Right renal pelvis (tissue), 4 donors: ENCODE measurements around the gene PTGES3. TPM values are rescaled to one million over a fixed set of nuclear protein-coding genes. Genes with fewer than 3 reads are reported as not detected.
"Not testable (repeated sequence)": the region's sequence is repeated elsewhere in the genome, so short reads cannot be mapped to it uniquely, and the experiment has no call there.

Experiments used
- DNase-seq, 4 donors: peaks; one replicate each; pipeline ENCODE4 v3.0.0-alpha.2; 2013; ENCODE audit warnings: low read depth in 4 of 4, low spot score in 3 of 4, missing footprints in 1 of 4
- polyA plus RNA-seq, 4 donors: library from polyadenylated mRNA; unstranded; fragments of 120-200 nt; gene quantifications; one replicate each; pipeline ENCODE4 v1.2.1, GENCODE V29; 2013; ENCODE audit not compliant: insufficient read length in 4 of 4

PTGES3 gene
- polyA plus RNA-seq, 4 donors: 325 to 383 (median 364) TPM

- DNase-seq: no peak
These were observed 29.2 kb downstream of the PTGES3 start for GRCh38 chr12:56658921-56659320.

GRCh38 chr12:56657416-56658379 lies 30.4 kb downstream of the PTGES3 start:
- no peak for DNase-seq

DNA sequence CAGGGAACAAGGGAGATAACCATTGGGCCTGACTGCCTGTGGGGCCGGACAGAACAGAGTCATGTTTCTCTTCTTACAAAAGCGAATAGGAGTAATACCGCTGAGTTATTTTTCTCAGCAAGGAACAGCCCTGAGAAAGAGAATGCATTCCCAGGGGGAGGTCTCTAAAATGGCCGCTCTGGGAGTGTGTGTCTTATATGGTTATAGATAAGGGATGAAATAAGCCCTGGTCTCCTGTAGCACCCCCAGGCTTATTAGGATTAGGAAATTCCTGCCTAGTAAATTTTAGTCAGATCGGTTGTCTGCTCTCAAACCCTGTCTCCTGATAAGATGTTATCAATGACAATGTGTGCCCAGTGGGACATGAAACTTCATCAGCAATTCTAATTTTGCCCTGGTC lies 34.3 kb downstream of the PTGES3 start:
- DNase-seq: not testable (repeated sequence)

GRCh38 chr12:56648023-56648422 lies 40.1 kb downstream of the PTGES3 start:
- not testable (repeated sequence) for DNase-seq

DNA sequence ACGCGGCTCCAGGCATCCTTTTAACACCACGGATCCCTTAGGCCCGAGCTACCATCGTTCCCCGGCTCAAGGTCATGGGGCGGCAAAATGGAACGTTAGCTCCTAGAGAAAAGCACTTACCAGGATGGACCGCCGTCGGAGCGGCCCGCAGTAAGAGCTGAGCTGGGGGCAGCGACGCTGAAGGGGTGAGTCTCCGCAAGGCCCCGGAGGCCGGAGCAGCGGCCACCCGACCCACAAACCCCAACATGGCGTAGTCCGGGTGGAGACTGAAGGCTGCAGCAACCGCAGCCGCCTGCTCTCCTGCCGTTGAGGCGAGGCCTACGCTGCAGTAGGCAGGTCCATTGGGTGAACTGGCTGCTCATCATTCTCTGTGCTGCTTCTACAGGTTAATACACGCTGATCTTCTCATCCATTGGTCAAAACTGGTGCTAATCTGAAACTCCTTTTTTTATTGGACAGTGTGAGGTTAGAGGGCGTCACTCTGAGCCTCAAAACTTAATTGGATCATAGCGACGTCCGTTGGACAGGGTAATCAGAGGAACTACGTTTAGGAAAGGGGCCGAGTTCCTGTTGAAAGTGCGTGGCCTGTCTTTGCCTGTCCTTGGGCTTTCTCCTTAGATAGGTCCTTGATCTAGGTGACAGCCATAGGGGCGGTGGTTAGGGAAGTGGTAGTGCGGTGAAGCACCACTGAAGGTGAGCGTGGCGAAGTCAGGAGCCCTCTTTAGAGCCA lies 42.2 kb downstream of the PTGES3 start, which contains the start of gene ATP5F1B:
Gene ATP5F1B, minus strand, starts transcription at position 268 of the 730 bp plus-strand sequence. Its CDS starts 21 bp downstream, at position 247.
- peak; percentile 94 to 100 (median 99) for DNase-seq

GRCh38 chr12:56645201-56645716 lies 42.8 kb downstream of the PTGES3 start:
- DNase-seq: no peak

DNA sequence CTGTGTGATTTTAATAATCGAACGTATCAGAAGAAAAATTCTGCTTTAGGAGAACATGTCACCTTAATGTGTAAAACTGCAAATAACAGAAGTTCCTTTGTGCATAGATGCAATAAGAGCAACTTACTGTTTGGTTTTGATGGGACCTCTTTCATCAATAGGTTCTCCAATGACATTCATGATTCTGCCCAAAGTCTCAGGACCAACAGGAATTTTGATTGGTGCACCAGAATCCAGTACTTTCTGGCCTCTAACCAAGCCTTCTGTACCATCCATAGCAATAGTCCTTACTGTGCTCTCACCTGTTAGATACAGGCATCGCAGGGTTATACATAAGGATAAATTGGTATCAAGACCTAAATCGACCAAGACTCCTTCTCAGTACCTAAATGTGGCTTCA lies 43.4 kb downstream of the PTGES3 start:
- no peak for DNase-seq

GRCh38 chr12:56641219-56641618 lies 46.9 kb downstream of the PTGES3 start:
- DNase-seq: no peak

DNA sequence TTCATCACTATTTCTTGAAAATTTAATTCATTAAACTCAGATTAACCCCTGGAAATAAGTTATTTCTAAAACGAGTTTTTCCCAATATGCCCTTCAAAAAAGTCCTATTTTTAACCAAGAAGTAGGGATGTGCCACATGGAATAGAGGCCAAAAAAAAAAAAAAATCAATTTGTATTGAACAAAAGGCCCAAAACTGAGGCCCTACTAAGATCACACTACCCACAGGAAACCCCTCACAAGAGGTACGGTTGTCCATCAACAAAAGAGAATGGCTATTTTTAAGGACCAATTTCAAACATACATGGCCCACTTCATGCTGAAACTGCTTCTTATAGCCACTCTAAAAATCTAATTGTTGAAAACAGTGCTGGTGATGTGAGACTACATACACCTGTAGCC lies 50.5 kb downstream of the PTGES3 start:
- DNase-seq: no peak

DNA sequence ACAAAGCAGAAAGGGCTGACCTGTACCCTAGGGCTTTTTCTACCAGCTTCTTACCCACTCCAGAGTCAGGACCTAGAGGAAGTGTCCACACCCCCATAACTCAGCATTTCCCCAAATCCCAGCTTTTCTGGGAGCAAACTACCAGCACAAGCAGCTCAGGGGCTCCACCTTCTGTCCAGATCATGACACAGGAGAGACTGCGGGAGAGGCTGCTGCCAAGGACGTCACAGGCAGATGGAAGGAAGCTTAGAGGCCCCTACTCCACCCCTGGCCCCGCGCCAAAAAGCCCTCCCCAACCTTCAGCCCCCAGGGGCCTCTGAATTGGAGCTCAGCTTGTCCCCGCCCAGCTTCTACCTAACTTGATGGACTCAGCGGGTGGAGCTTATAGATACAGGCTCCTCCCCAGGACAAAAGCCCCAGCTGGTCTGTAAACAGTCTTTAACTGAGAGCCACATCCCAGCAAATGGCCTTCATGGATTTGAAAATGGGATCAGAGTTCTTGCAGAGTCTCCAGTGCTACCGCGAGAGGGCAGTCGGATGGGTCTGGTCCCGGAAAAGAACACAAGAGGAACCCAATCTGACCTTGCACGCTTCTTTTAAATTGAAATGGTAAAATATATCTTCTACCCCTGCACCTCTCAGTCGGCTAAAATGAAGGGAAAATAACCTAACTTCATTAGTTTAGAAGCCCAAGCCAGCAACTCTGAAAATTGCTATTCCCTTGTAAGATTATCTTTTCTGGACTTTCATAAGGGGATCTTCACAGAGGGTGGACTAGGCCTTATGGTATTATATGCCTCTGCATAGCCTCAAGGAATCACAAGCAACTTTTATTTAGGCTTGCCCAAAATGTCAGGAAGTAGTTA lies 51.2 kb downstream of the PTGES3 start:
- DNase-seq: peak; percentile 95 to 99 (median 98)

DNA sequence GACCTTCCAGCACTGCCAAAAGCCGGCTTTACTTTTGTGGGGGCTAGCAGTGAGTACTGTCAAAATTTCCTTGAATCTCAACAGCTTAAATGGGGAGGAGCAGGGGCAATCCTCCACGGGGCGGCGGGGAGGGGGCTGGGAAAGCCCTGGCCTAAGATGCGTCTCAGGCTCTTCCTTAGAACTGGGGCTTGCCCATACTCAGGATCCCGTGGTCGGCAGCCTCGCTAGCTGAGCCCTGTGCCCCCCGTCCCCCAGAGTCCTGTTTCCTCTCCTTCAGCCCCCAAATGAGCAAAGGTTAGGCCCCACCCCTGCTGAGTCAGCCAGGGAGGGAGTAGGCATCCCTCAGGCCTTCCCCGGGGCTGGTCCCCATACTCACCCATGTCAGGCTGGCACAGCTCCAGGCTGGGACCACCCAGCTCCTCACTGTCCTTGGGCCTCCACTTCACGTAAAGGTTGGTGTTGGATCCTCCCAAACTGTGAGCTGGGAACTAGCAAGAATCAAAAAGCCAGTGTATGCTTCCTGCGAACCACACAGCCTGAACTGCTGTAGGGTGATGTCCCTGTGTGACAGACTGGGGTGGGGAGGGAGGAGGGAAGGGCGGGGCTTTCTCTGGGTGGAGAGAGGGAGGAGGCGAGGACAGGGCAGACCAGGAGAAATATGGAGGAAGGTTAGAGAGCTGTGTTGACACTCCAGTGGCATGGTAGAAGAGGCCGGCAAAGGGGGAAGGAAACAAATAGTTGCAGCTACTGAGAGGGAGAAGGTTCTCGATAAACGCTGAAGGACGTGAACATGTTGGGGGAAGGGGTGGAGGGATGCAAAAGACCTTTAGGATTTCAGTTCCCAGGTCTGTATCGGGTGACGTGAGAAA lies 52.0 kb downstream of the PTGES3 start:
- DNase-seq: peak in 2 of 4 donors; percentile 67 to 80

DNA sequence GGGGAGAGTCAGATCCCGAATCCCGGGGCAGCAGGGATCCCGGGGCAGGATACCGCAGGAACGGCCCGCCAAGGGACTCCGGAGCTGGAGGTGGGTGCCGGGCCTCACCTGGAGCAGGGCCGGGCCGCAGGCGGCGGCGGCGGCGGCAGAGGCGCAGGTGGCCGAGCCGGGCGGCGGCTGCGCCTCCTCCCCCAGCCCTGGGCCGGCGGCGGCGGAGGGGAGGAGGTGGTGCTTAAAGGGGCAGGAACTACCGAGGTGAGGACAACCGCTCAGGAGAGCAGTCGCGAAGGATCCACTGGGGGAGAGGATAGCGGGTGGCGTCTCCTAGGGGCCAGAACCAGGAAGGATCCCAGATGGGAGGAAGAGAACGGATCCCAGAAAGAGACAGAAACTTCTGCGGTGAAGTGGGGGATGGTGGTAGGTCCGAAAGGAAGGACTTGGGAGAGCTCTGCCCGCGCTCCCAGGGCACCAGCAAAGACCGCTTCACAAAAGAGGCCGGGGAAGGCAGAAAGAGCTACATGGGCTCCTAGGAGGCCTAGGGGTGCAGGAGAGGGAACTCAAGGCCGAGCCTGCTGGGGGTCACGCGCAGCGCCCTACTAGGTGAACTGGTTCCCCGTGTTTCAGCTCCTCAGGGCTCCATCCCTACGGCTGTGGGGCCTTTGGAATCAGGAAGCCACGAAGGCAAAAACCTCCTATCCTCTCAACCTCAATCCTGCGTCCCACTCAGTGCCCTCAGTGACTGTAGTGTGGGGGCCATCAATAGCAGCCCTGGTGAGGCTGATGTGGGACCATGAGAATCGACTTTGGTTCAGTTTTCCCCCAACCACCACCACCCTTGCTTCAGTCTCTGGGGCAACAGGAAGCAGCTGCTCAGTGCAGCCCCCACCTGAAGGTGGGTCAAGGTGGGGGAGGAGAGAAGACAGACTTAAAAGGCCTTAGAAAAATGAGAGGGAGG lies 53.0 kb downstream of the PTGES3 start:
- DNase-seq: peak in 1 of 4 donors; percentile 44

DNA sequence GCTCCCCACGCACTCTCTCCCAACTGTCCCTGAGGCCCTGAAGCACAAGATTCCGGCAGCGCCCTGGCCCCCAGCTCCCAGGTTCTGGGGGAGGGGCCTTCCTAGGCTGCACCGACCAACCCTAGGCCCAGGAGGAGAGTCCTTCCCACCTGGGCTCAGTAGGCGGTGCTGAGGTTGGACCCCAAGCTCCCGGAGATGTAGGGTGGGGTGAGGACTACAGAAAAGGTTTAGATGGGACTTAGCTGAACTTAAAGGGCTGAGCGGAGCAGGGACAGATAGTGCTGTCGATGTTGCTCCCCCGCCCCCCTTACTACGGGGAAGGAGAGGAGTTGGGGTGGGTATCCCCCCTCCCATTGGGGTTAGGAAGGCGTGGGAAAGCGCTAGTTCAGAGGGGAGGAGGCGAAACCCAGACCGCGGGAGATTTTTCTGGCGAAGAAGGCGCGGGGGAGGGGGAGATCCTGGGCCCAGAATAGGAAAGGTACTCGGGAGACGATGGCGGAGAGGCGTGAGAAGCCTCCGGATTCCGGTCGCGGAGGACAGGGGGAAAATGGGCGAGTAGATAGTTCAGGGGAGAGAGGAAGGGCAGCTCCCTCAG lies 53.7 kb downstream of the PTGES3 start:
- DNase-seq: peak in 1 of 4 donors; percentile 23

GRCh38 chr12:56633468-56634241 lies 54.4 kb downstream of the PTGES3 start:
- no peak for DNase-seq

DNA sequence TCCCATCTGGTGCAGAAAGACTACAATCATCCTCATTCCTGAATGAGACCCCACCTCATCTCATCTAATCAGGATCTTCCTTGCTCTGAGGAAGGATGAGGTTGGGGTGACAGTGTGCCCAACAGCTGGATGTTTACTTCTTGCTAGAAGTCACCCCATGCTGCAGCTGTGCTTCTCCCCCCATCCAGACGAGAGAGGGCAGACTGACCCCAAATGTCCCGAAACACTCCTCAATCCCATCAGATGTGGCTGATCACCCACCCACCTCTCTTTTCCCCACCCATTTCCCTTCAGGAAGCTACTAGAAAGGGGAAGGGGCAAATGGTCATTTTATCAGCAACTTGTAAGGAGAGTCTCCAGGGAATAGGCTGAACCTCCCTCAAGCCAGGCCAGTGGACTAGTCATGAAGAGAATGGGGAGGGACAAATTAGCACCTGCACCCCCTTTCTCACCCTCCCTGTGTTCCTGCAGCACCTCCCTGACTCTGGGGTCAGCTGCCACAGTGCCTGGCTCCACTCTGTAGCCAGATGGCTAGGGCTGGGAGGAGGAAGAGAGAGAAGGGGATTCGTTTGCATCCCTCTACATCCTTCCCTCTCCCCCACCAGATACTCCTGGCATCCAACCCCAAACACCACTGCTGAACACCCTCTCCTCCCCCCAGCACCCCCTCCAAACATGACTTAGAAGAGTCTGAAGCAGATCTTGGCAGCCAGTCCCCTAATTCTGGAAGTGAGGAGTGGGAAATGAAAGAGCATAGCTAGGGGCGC lies 55.2 kb downstream of the PTGES3 start:
- no peak for DNase-seq
